Measurements from ENCODE around the gene TESK2. TPM values are rescaled to one million over a fixed set of nuclear protein-coding genes. Genes with fewer than 3 reads are reported as not detected.

Gene TESK2
- total RNA-seq, 1 experiment from 2014 or later, result 1.4 TPM

- intact Hi-C loops (cut with micrococcal nuclease), result no loop called here
- CTCF ChIA-PET, result interaction anchor here (0.6 kb wide), 1 partner anchor 909 kb away, joined by 3 read pairs; no protein-coding TSS in a partner anchor
- no peak for DNase-seq (ENCODE audit: unreplicated experiment)
- no peaks in the 10 kb centered on the region for H3K36me3 Mint-ChIP-seq (ENCODE audit: insufficient read depth, unreplicated experiment)
- POLR2A ChIA-PET, result interaction anchor here (1.5 kb wide), 1 partner anchor 26 kb away, joined by 10 read pairs; the partner anchor contains the start of genes MUTYH and TOE1
- no peaks in the 10 kb centered on the region for H3K9me3 Mint-ChIP-seq (ENCODE audit: unreplicated experiment)
- no TSS peak for BruUV-seq (replicated peaks)
- no peak for TF ChIP-seq CTCF (IDR thresholded peaks at IDR 0.05; ENCODE audit: unreplicated experiment)
- no peak overlapping the region for H3K27ac Mint-ChIP-seq (ENCODE audit: low read depth, unreplicated experiment)
- H3K4me1 Mint-ChIP-seq (ENCODE audit: insufficient read depth, unreplicated experiment), result no peaks in the 10 kb centered on the region
- H3K4me3 Mint-ChIP-seq (ENCODE audit: unreplicated experiment), result no peak overlapping the region
- H3K27me3 Mint-ChIP-seq (ENCODE audit: insufficient read depth, unreplicated experiment), result no peaks in the 10 kb centered on the region
Measured at GRCh38 chr1:45314266-45314665, 176.7 kb downstream of the TESK2 start.

DNA sequence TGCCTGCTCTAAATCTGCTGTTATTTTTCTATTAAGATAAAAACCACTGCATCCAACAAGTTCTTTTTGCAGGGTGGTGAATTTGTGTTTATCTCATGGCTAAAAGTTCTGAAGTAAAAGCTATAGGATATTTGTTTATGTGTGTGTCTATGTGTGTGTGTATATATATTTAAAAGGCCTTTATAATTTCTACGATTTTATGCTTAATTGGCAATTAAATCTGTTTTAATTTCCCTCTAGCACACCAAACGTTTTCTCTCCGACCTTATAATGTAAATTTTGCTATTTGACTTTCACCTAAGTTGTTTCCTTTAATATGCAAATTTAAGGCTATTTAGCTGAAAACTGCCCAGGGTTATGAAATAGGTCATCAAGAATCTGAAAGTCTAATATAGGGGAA lies 184.1 kb downstream of the TESK2 start:
- no TSS peak for BruUV-seq (replicated peaks)
- no peak for TF ChIP-seq CTCF (IDR thresholded peaks at IDR 0.05; ENCODE audit: unreplicated experiment)
- CTCF ChIA-PET, result interaction anchor here (0.6 to 2.0 kb wide), 3 partner anchors 292 to 889 kb away, joined by 3 to 8 read pairs (median 3); partner anchors contain the start of gene BEST4
- H3K4me3 Mint-ChIP-seq (ENCODE audit: unreplicated experiment), result no peak overlapping the region
- no peaks in the 10 kb centered on the region for H3K36me3 Mint-ChIP-seq (ENCODE audit: insufficient read depth, unreplicated experiment)
- H3K27ac Mint-ChIP-seq (ENCODE audit: low read depth, unreplicated experiment), result no peak overlapping the region
- intact Hi-C loops (cut with micrococcal nuclease), result no loop called here
- POLR2A ChIA-PET, result interaction anchor here (0.9 to 3.9 kb wide), 4 partner anchors 18 to 531 kb away, joined by 3 to 17 read pairs (median 8); partner anchors contain the start of genes MUTYH, RPS8, TOE1 and UROD
- H3K4me1 Mint-ChIP-seq (ENCODE audit: insufficient read depth, unreplicated experiment), result peaks cover 5% of the 10 kb centered on the region
- no peaks in the 10 kb centered on the region for H3K27me3 Mint-ChIP-seq (ENCODE audit: insufficient read depth, unreplicated experiment)
- no peaks in the 10 kb centered on the region for H3K9me3 Mint-ChIP-seq (ENCODE audit: unreplicated experiment)
- no peak for DNase-seq (ENCODE audit: unreplicated experiment)

DNA sequence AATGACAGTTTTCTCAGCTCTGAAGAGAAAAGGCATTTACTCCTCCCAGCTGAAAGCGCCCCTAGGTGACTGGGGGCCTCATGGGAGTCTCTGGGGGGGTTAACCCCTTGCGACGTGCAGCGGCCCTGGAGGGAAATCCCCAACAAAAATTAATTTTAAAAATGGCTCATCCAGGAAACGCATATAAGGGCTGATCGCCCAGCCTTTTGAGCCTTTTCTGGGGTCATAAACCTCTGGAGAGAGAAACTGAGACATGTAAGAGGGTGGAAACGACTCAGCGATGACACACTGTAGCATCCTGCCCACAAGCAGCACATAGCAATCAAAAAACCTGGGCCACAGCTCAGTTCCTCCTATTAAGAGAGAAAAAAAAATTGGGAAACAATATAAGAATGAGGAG lies 184.6 kb downstream of the TESK2 start:
- no peak overlapping the region for H3K4me3 Mint-ChIP-seq (ENCODE audit: unreplicated experiment)
- H3K27me3 Mint-ChIP-seq (ENCODE audit: insufficient read depth, unreplicated experiment), result no peaks in the 10 kb centered on the region

DNA sequence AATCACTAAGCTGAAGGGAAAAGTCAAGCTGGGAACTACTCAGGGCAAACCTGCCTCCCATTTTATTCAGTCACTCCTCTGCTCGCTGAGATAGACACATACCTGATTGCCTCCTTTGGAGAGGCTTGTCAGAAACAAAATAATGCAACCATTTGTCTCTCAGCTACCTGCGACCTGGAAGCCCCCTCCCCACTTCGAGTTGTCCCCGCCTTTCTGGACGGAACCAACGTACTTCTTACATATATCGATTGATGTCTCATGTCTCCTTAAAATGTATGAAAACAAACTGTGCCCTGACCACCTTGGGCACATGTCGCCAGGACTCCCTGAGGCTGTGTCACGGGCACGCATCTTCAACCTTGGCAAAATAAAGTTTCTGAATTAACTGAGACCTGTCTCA lies 185.7 kb downstream of the TESK2 start:
- BruUV-seq (replicated peaks), result no TSS peak
- TF ChIP-seq CTCF (IDR thresholded peaks at IDR 0.05; ENCODE audit: unreplicated experiment), result no peak
- ChIA-PET POLR2A (interaction anchor here (0.7 to 3.9 kb wide), 6 partner anchors 25 to 363 kb away, joined by 3 to 17 read pairs (median 4); partner anchors contain the start of genes MUTYH, TESK2, TOE1 and UROD), CTCF (interaction anchor here (0.6 to 1.7 kb wide), 7 partner anchors 34 to 602 kb away, joined by 3 to 6 read pairs (median 4); partner anchors contain the start of genes MUTYH, TOE1 and UROD)
- intact Hi-C loops (cut with micrococcal nuclease), result no loop called here
- Mint-ChIP-seq H3K27ac (ENCODE audit: low read depth, unreplicated experiment) (no peak overlapping the region), H3K4me1 (ENCODE audit: insufficient read depth, unreplicated experiment) (peaks cover 5% of the 10 kb centered on the region), H3K9me3 (ENCODE audit: unreplicated experiment) (no peaks in the 10 kb centered on the region), H3K27me3 (ENCODE audit: insufficient read depth, unreplicated experiment) (no peaks in the 10 kb centered on the region), H3K36me3 (ENCODE audit: insufficient read depth, unreplicated experiment) (no peaks in the 10 kb centered on the region), H3K4me3 (ENCODE audit: unreplicated experiment) (peak overlapping the region; percentile 86)
- DNase-seq (ENCODE audit: unreplicated experiment), result no peak

More for the DNA sequence above, 184.6 kb downstream of the TESK2 start:
- Mint-ChIP-seq H3K27ac (ENCODE audit: low read depth, unreplicated experiment) (no peak overlapping the region), H3K9me3 (ENCODE audit: unreplicated experiment) (no peaks in the 10 kb centered on the region), H3K4me1 (ENCODE audit: insufficient read depth, unreplicated experiment) (peaks cover 5% of the 10 kb centered on the region), H3K36me3 (ENCODE audit: insufficient read depth, unreplicated experiment) (no peaks in the 10 kb centered on the region)
- CTCF ChIA-PET, result interaction anchor here (0.7 to 2.0 kb wide), 4 partner anchors 288 to 294 kb away, joined by 3 to 8 read pairs (median 5); partner anchors contain the start of gene UROD
- POLR2A ChIA-PET, result interaction anchor here (0.7 to 3.9 kb wide), 5 partner anchors 34 to 531 kb away, joined by 3 to 17 read pairs (median 4); partner anchors contain the start of genes MUTYH, RPS8, TESK2 and TOE1
- intact Hi-C loops (cut with micrococcal nuclease), result no loop called here
- no peak for DNase-seq (ENCODE audit: unreplicated experiment)
- no peak for TF ChIP-seq CTCF (IDR thresholded peaks at IDR 0.05; ENCODE audit: unreplicated experiment)
- no TSS peak for BruUV-seq (replicated peaks)
